ENCODE data around the gene FOXN4.

Gene FOXN4

GRCh38 chr12:109305547-109305946, 3.5 kb downstream of the FOXN4 start:
- no peak for DNase-seq

- no peak for DNase-seq
Observed at GRCh38 chr12:109304485-109304884, 4.6 kb downstream of the FOXN4 start.

GRCh38 chr12:109302770-109303169, 6.3 kb downstream of the FOXN4 start:
- DNase-seq, result no peak

- no peak for DNase-seq
Observed at GRCh38 chr12:109302358-109302757, 6.7 kb downstream of the FOXN4 start.

- no peak for DNase-seq
Observed at GRCh38 chr12:109301643-109302168, 7.4 kb downstream of the FOXN4 start.

DNA sequence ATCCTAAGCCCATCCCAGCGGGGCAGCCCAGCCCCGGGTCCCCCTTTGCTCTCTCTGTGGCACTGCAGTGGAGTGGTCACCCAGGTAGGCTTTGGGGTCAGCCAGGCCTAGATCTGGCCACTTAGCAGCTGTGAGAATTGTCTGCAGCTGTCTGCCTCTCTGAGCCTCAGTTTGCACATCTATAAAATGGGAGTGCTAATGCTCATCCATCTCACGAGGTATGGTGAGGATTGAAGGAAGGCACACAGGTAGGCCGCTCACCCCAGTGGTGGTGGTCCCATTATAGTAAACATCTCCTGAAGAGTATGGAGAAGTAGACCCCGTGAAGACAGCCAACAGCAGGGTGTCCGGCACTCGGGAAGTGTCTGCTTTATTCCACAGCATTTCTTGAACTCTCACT, 9.2 kb downstream of the FOXN4 start:
- no peak for DNase-seq

DNA sequence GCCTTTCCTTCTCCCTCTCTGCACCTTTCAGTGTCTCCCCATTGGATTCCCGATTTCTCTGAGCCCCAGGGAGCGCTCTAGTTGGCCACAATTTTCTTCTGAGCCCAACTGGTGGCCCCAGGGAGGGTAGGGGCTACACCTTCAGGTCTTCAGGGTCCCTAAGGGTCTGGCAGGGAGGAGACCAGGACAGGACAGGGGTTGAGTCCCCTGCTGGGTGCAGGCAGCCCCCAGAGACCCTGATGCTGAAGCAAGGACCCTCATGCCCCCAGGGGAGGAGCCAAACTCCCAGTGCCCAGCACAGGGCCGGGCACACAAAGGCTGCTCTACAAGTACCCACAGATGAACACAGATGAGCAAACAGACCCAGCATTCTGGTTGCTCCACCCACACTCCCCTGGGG, 12.7 kb downstream of the FOXN4 start:
- DNase-seq, result no peak

DNA sequence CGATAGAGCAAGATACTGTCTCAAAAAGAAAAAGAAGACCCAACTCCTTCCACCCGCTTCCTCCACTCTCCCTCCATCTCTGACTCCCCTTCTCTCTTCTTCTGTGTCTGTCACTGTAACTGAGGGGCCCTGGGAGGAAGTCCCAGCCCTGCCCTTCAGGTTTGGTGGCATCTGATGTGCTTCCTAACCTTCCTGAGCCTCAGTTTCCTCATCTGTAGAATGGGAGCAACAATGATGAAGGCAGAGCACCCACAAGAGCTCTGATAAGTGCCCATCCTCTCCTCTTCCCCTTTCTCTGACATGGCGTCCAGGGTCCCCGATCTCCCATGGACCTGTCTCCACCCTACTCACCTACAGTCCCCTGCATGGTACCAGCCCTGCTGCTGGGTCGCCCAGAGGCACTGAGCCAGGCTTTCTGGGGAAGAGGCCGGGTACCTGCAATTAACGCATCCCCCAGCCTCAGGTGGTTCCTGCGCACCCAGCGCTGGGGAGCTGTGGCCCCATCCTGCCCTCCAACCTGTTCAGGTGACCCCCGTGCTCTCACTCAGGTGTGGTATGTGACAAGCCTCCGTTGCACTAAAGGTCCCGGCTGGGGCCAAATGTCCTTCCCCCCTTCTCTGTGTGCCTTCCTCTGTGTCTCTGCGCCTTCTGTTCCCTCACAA, 13.2 kb downstream of the FOXN4 start:
- DNase-seq, result no peak

GRCh38 chr12:109294286-109294796, 14.7 kb downstream of the FOXN4 start:
- DNase-seq, result no peak

GRCh38 chr12:109293106-109293505, 16.0 kb downstream of the FOXN4 start:
- DNase-seq, result no peak

- no peak for DNase-seq
Observed at GRCh38 chr12:109292342-109292711, 16.8 kb downstream of the FOXN4 start.

DNA sequence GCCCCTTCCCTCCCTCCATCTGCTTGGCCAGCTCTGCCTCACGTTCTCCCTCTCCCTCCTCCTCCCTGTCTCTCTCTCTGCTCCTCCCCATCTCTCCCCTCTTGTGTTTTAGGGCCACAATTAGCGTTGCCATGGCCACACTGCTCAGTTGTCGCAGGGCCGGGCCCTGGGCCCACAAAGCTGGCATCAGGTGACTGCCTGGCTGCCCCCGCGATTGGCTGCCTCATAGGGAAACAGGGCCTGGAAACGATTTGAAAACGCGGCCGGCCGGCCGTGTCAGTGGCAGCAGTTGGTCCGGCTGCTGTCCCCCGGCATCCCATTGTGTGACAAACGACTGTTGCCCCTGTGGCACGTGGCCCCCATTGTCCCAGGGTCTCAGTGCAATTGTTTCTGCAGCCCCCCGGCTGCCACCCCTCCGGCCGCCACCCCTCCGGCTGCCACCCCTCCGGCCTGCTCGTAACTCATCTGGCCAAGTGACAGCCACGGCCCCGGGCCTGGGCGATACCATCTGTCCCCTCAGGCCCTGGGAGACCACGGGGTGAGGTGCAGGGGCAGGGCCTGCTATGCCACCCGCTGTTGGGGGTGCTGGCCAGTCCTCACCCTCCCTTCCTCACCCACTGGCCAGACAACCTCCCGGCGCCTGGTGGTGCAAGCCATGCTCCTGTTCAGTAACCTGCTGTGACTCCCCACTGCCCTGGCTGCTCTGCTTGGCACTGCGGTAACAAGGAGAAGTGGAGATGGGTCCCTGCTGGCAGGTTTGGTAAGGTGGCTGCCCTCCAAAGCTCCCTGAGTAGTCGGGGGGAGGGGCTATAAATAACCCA, 17.4 kb downstream of the FOXN4 start:
- DNase-seq, result peak; percentile 90

- no peak for DNase-seq
Observed at GRCh38 chr12:109291117-109291516, 18.0 kb downstream of the FOXN4 start.

DNA sequence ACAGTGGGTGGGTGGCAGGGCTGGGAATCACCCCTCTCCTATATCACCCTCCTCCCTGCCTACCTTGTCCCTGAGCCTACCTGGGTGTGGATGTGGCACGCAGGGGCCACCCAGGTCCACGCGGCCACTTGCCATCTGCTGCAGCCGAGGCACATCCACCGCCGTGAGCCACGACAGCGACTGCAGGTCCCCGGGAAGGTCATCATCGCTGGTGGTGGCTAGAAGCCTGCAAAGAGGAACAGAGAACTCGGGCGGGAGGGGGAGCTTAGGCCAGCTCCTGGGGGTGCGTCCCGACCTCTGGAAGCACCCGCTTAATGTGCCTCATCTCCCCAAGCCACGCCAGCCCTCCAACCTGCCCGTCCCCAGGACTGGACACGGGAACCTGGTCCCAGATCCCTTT, 19.0 kb downstream of the FOXN4 start:
- DNase-seq, result no peak

- no peak for DNase-seq
Observed at GRCh38 chr12:109289551-109289950, 19.5 kb downstream of the FOXN4 start.

DNA sequence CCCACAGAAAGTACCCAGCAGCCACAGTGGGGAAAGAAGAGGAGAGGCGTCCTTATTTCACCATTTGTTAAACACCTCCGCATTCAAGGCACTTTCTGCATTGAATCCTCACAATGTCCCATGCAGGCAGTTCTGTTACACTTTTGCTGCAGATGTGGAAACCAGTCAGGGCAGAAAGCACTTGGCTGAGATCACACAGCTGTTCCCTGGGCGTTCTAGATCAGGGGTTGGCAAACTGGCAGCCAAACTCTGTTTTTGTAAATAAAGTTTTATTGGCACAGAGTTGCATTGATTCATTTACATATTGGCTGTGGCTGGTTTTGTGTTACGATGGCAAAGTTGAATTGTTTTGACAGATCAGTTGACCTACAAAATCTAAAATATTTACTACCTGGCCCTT, 20.1 kb downstream of the FOXN4 start:
- DNase-seq, result no peak

- no peak for DNase-seq
Observed at GRCh38 chr12:109288571-109288970, 20.5 kb downstream of the FOXN4 start.

DNA sequence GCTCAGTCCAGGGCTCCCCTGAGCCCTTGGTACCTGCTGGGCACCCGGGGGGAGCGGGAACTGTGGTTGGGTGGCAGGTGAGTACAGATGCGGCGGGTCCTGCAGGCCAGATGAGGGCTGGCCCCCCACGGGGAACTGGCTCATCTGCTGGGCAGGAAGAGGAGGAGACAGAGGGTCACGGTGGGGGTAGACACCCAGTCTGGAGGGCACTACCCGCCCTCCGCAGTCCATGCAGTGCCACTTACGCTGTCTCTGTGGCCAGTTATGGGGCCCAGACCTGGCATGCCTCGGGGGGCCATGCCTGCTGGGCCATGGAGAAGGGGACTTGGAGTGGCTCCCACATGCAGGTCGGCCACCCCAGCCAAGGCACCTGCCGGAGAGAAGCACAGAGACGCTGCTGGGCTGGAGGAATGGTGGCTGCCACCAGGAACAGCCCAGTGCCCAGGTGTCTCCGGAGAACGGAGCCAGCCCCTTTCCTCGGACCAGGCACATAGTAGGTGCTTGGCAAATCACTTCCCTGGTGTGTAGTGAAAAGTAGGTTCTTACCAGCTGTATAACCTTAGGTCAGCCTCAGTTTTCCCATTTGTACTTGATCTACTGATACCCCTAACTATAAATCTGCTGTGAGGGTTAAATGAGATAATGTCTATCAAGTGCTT, 21.1 kb downstream of the FOXN4 start:
- no peak for DNase-seq

GRCh38 chr12:109287181-109287580, 21.9 kb downstream of the FOXN4 start:
- no peak for DNase-seq

GRCh38 chr12:109286652-109287051, 22.4 kb downstream of the FOXN4 start:
- no peak for DNase-seq

DNA sequence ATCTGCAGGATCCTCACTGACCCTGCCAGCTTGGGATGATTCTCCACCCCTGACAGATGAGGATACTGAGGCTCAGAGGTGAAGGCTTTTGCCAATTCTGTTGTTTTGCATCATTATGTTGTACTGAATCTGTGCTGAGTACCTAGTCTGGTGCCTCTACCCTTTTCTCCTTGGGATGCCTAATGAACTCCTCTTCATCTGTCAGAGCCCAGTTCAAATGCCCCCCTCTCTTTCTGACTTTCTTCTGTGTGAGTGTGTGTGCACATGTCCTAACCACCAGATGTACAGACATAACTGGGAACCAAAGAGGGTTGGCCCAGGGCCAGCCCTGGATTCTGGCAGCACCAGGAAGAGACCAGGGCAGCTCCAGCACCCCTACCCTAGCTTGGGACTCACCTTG, 22.8 kb downstream of the FOXN4 start:
- DNase-seq, result no peak

GRCh38 chr12:109284392-109284791, 24.7 kb downstream of the FOXN4 start:
- DNase-seq, result no peak

DNA sequence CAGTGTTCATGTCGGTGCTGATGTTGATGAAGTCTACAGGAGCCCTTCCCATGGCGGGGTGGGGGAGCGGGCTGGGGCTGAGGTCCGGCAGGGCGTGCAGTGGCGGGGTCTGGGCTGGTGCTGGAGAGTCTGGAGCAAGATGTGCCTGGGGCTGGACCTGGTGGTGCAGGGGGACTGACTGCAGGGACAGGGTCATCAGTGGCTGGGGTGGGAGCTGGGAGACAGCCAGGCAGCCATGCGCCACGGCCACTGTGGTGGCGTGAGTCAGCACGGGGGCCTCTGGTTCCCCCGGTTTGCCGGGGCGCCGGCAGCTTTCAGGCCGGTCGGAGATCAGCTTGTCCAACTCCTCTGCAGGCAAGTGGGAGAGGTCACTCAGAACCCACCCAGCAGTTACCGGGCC, 27.6 kb downstream of the FOXN4 start:
- DNase-seq, result no peak

GRCh38 chr12:109279525-109279924, 29.6 kb downstream of the FOXN4 start:
- DNase-seq, result no peak
